ENCODE results near the gene PAF1. TPM values are rescaled to one million over a fixed set of nuclear protein-coding genes. Genes with fewer than 3 reads are reported as not detected.
A peak's percentile ranks its signal among the peaks of the same experiment; 100 is the strongest.

PAF1 gene
- polyA plus RNA-seq, 3 donors: 22.7 to 37.8 (median 25.2) TPM

DNA sequence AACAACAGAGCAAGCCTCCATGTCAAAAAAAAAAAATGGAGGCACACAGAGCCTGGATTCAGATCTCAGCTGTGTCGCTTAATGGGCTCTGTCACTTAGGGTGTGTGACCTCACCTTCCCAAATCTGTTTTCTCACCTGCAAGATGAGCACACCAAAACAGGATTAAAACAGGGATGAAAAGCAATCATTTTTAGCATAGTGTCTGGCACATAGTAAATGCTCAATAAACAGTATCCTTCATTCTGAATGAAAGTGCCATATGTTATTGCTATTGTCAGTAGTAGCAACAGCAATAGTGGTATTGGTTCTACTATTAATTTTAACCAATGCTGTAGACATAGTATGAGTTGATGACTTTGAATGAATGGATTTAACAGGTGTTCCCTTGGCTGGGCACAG, 25.4 kb downstream of the PAF1 start:
- peaks cover 71 to 88% of the 10 kb centered on the region in 2 donors for H3K36me3 Mint-ChIP-seq
- no CpG with 5 or more reads among the region's 1 CpG for WGBS (ENCODE audit: insufficient coverage)
- intact Hi-C loops (cut with micrococcal nuclease): no loop called here
- Histone ChIP-seq H4K20me1 (ENCODE audit: insufficient read depth, low read length) (no peaks in the 10 kb centered on the region), H3K36me3 (replicated peaks in 1 of 2; ENCODE audit: control insufficient read depth in 1 of 2, insufficient read depth in 2 of 2, low read length in 2 of 2) (peaks cover 64 to 92% of the 10 kb centered on the region in 2 donors), H3K79me2 (ENCODE audit: insufficient read depth, low read length) (no peaks in the 10 kb centered on the region), H3K27ac (ENCODE audit: low read depth in 1 of 2, low read length in 2 of 2) (no peak overlapping the region), H3K4me3 (replicated peaks in 1 of 3; ENCODE audit: low read depth in 2 of 3, low read length in 3 of 3) (no peak overlapping the region), H3K4me1 (ENCODE audit: control insufficient read depth in 1 of 2, insufficient read depth in 2 of 2, low read length in 2 of 2) (no peaks in the 10 kb centered on the region), H3K4me2 (replicated peaks; ENCODE audit: extremely low read depth, low read length, poor library complexity, severe bottlenecking) (no peak overlapping the region), H3K9ac (ENCODE audit: insufficient read depth, low read length, poor library complexity, severe bottlenecking) (no peak overlapping the region), H3K9me3 (replicated peaks in 1 of 2; ENCODE audit: control insufficient read depth in 1 of 2, insufficient read depth in 1 of 2, low read length in 2 of 2) (no peaks in the 10 kb centered on the region), H3K27me3 (ENCODE audit: control insufficient read depth in 2 of 2, insufficient read depth in 2 of 2, low read length in 2 of 2) (no peaks in the 10 kb centered on the region), H2AFZ (ENCODE audit: insufficient read depth, low read depth, low read length, poor library complexity, severe bottlenecking) (no peak overlapping the region)
- H3K27ac Mint-ChIP-seq: peak overlapping the region in 2 of 7 donors; percentile 3 to 46
- H3K27me3 Mint-ChIP-seq (ENCODE audit: low read depth in 3 of 3): peaks cover 0 to 2% (median 0%) of the 10 kb centered on the region in 3 donors
- no peak for TF ChIP-seq CTCF (IDR thresholded peaks at IDR 0.05)
- no peaks in the 10 kb centered on the region for H3K9me3 Mint-ChIP-seq
- no peak for DNase-seq
- no peaks in the 10 kb centered on the region for H3K4me1 Mint-ChIP-seq
- H3K4me3 Mint-ChIP-seq: no peak overlapping the region

DNA sequence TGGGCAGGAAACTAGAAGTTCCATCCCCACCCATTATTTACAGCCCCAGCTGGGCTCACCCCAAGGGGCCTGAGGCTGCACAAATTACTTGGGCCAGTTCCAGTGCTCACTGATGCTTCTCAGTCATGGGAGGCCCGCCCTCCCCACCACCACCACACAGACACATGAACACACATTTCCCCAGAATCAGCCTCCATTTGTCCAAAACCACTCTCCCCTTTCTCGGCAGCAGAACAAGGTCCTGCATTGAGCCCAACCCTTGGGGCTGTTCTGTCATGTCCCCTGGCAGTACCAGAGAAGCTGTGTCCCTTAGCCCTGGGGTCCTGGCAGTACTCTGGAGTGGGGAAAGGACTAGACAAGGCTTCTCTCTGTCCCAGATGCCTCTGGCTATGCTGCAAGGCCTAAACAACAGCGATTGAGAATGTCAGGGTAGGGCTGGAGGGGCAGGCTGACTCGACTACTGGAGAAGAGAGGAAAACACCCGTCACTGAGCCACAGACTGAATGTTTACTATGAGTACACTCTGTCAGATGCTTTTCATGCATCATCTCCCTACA, 26.9 kb downstream of the PAF1 start:
- Histone ChIP-seq H3K4me3 (replicated peaks in 1 of 3; ENCODE audit: low read depth in 2 of 3, low read length in 3 of 3) (no peak overlapping the region), H3K9ac (ENCODE audit: insufficient read depth, low read length, poor library complexity, severe bottlenecking) (no peak overlapping the region)
- H3K4me3 Mint-ChIP-seq: no peak overlapping the region

More for the DNA sequence above, 26.9 kb downstream of the PAF1 start:
- H3K27ac ChIP-seq (ENCODE audit: low read depth in 1 of 2, low read length in 2 of 2): no peak overlapping the region
- DNase-seq: no peak
- no peaks in the 10 kb centered on the region for H3K4me1 Mint-ChIP-seq
- H2AFZ ChIP-seq (ENCODE audit: insufficient read depth, low read depth, low read length, poor library complexity, severe bottlenecking): no peak overlapping the region
- no peaks in the 10 kb centered on the region for H3K9me3 Mint-ChIP-seq
- H3K27me3 ChIP-seq (ENCODE audit: control insufficient read depth in 2 of 2, insufficient read depth in 2 of 2, low read length in 2 of 2): no peaks in the 10 kb centered on the region
- intact Hi-C loops (cut with micrococcal nuclease): no loop called here
- no peaks in the 10 kb centered on the region for H3K9me3 ChIP-seq (replicated peaks in 1 of 2; ENCODE audit: control insufficient read depth in 1 of 2, insufficient read depth in 1 of 2, low read length in 2 of 2)
- 100% methylated on average over 2 of the region's 5 CpGs for WGBS (ENCODE audit: insufficient coverage)
- peak overlapping the region in 3 of 7 donors; percentile 14 to 48 (median 26) for H3K27ac Mint-ChIP-seq
- TF ChIP-seq CTCF (IDR thresholded peaks at IDR 0.05): no peak
- H4K20me1 ChIP-seq (ENCODE audit: insufficient read depth, low read length): no peaks in the 10 kb centered on the region
- H3K27me3 Mint-ChIP-seq (ENCODE audit: low read depth in 3 of 3): peaks cover 0 to 2% (median 0%) of the 10 kb centered on the region in 3 donors
- H3K36me3 ChIP-seq (replicated peaks in 1 of 2; ENCODE audit: control insufficient read depth in 1 of 2, insufficient read depth in 2 of 2, low read length in 2 of 2): peaks cover 62 to 92% of the 10 kb centered on the region in 2 donors
- peaks cover 68 to 87% of the 10 kb centered on the region in 2 donors for H3K36me3 Mint-ChIP-seq
- H3K4me1 ChIP-seq (ENCODE audit: control insufficient read depth in 1 of 2, insufficient read depth in 2 of 2, low read length in 2 of 2): no peaks in the 10 kb centered on the region
- no peaks in the 10 kb centered on the region for H3K79me2 ChIP-seq (ENCODE audit: insufficient read depth, low read length)
- H3K4me2 ChIP-seq (replicated peaks; ENCODE audit: extremely low read depth, low read length, poor library complexity, severe bottlenecking): no peak overlapping the region
